Peyer's patch (tissue), 4 donors: Measurements from ENCODE around the gene UNC93A. TPM values are rescaled to one million over a fixed set of nuclear protein-coding genes. Genes with fewer than 3 reads are reported as not detected.
"Not testable (repeated sequence)": the region's sequence is repeated elsewhere in the genome, so short reads cannot be mapped to it uniquely, and the experiment has no call there.

Experiments used
- DNase-seq, 3 donors: peaks; one replicate each; pipeline ENCODE4 v3.0.0-alpha.2; 2017 to 2019
- H3K27ac ChIP-seq, 4 donors: fragments of 200-600 bp; sonication (generic); one replicate each; pipeline ENCODE4 v1.5.1; 2016 to 2019
- H3K27me3 ChIP-seq, 2 donors: fragments of 200-600 bp; sonication (generic); one replicate each; pipeline ENCODE4 v1.5.1; 2019
- H3K36me3 ChIP-seq, 3 donors: fragments of 200-600 bp; sonication (generic); one replicate each; pipeline ENCODE4 v1.5.1; 2016 to 2019
- H3K4me1 ChIP-seq, 4 donors: fragments of 200-600 bp; sonication (generic); one replicate each; pipeline ENCODE4 v1.5.1; 2016 to 2019
- H3K4me3 ChIP-seq, 4 donors: fragments of 200-600 bp; sonication (generic); 1 replicate in 3 of 4; 2 replicates in 1 of 4; pipeline ENCODE4 v1.5.1; 2016 to 2019; ENCODE audit warnings: mild to moderate bottlenecking in 1 of 4
- H3K9me3 ChIP-seq, 4 donors: fragments of 200-600 bp; sonication (generic); one replicate each; pipeline ENCODE4 v1.5.1; 2016 to 2019; ENCODE audit warnings: mild to moderate bottlenecking in 1 of 4
- POLR2A ChIP-seq, 2 donors: fragments of 450-650 bp; IDR thresholded peaks; one replicate each; pipeline ENCODE4 v1.5.1; 2017; ENCODE audit warnings: antibody characterized with exemption in 2 of 2, mild to moderate bottlenecking in 2 of 2, moderate library complexity in 2 of 2
- total RNA-seq, 4 donors: library from RNA; depleted of rRNA; stranded (reverse); fragments of >200 nt; gene quantifications; one replicate each; pipeline ENCODE4 v1.1.0, GENCODE V29; 2016
- TF ChIP-seq, protein P1 (sequence below), 6 experiments: fragments of 450-650 bp in 4 of 6; fragments of 200-600 bp in 2 of 6; sonication (generic) in 1 of 6; IDR thresholded peaks; one replicate each; pipeline ENCODE4 v1.5.1; 2017 to 2019; ENCODE audit warnings: antibody characterized with exemption in 6 of 6, mild to moderate bottlenecking in 3 of 6, moderate library complexity in 1 of 6

Gene UNC93A
- total RNA-seq: 10 to 100 TPM in 3 of 4 donors, not detected in 1; 10.2 to 17.2 (median 11.5) TPM

- Histone ChIP-seq H3K4me3 (no peak within 1 kb of the TSS), H3K27ac (peak within 1 kb of the TSS in 1 of 4 donors; percentile 47), H3K27me3 (no peaks in the 10 kb centered on the region), H3K4me1 (no peaks in the 10 kb centered on the region), H3K9me3 (no peaks in the 10 kb centered on the region), H3K36me3 (no peaks in the 10 kb centered on the region)
- TF ChIP-seq, protein P1, sequence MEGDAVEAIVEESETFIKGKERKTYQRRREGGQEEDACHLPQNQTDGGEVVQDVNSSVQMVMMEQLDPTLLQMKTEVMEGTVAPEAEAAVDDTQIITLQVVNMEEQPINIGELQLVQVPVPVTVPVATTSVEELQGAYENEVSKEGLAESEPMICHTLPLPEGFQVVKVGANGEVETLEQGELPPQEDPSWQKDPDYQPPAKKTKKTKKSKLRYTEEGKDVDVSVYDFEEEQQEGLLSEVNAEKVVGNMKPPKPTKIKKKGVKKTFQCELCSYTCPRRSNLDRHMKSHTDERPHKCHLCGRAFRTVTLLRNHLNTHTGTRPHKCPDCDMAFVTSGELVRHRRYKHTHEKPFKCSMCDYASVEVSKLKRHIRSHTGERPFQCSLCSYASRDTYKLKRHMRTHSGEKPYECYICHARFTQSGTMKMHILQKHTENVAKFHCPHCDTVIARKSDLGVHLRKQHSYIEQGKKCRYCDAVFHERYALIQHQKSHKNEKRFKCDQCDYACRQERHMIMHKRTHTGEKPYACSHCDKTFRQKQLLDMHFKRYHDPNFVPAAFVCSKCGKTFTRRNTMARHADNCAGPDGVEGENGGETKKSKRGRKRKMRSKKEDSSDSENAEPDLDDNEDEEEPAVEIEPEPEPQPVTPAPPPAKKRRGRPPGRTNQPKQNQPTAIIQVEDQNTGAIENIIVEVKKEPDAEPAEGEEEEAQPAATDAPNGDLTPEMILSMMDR (IDR thresholded peaks at IDR 0.05): no peak
- no peak for TF ChIP-seq POLR2A (IDR thresholded peaks at IDR 0.05)
- peak in 1 of 3 donors; percentile 24 for DNase-seq
Observed at GRCh38 chr6:167290786-167291622, at the start of gene UNC93A. UNC93A (plus strand) TSS chr6:167291315; CDS start chr6:167291490, 175 bp downstream.

GRCh38 chr6:167241321-167242134 is 49.6 kb upstream of the UNC93A start:
- not testable (repeated sequence) for H3K27me3 ChIP-seq, H3K9me3 ChIP-seq, H3K36me3 ChIP-seq, H3K4me1 ChIP-seq
- peak overlapping the region in 1 of 4 donors; percentile 22 for H3K4me3 ChIP-seq
- peak overlapping the region in 2 of 4 donors; percentile 33 to 39 for H3K27ac ChIP-seq
- peak in 2 of 3 donors; percentile 56 to 87 for DNase-seq

GRCh38 chr6:167242135-167242506 is 49.0 kb upstream of the UNC93A start:
- not testable (repeated sequence) for H3K27me3 ChIP-seq, H3K36me3 ChIP-seq, H3K9me3 ChIP-seq, H3K4me1 ChIP-seq, H3K4me3 ChIP-seq, DNase-seq
- peak overlapping the region in 2 of 4 donors; percentile 34 to 47 for H3K27ac ChIP-seq

DNA sequence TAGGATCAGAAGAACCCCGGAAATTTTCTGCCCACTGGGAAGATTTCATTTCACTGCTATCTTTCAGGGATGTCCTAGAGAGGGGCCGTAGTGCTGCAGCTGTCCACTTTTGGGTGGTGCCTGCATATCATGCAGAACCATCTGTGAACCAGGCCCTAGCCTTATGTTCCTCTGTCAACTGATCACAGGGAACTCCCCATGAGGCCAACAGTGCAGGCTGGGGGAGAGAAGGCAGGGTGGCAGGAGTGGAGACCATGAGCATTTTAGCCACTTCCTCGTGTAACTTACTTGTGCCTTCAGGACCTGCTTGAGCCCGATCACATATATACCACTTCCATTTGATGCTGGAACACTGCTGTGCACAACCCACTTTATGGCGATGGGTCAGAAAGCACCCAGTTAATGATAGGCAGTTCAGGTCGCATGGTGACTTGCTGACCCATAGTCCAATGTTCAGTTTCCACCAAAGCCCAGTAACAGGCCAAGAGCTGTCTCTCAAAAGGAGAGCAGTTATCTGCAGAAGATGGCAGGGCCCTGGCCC is 48.5 kb upstream of the UNC93A start:
- not testable (repeated sequence) for H3K36me3 ChIP-seq, H3K9me3 ChIP-seq, H3K27me3 ChIP-seq, H3K4me1 ChIP-seq, H3K4me3 ChIP-seq
- DNase-seq: peak in 1 of 3 donors; percentile 74
- H3K27ac ChIP-seq: peak overlapping the region in 2 of 4 donors; percentile 34 to 47

DNA sequence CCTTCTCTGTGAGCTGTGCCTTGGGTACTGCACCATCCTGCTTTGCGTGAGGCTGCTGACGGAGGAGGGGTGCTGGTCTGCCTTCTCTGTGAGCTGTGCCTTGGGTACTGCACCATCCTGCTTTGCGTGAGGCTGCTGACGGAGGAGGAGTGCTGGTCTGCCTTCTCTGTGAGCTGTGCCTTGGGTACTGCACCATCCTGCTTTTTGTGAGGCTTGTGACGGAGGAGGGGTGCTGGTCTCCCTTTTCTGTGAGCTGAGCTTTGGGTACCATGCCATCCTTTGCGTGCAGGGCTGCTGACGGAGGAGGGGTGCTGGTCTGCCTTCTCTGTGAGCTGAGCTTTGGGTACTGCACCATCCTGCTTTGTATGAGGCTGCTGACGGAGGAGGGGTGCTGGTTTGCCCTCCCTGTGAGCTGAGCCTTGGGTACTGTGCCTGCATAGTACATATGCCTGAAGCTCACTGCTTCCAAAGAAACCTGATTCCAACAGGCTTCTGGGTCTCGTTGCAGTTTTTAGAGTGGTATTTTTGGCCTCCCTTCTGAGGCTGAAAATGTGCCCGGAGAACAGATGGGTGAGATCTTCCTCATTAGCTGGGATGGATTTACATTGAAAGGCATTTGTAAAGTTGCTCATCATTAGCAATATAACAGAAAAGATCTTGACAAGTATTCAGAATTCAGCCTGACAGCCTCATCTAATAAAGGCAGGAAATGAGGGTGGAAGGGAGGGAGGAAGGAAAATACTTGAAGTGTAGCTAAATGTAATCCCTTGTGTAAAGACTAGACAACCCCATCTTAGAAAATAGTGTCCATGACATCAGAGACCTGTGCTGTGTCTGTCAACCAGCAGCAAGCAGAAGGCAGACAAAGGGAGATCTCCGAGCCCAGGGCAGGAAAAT is 46.8 kb upstream of the UNC93A start:
- peaks cover 0 to 7% (median 0%) of the 10 kb centered on the region in 4 donors for H3K4me1 ChIP-seq
- no peak for TF ChIP-seq POLR2A (IDR thresholded peaks at IDR 0.05)
- TF ChIP-seq, protein P1 (IDR thresholded peaks at IDR 0.05): no peak

GRCh38 chr6:167244991-167245390 is 46.1 kb upstream of the UNC93A start:
- H3K36me3 ChIP-seq: no peaks in the 10 kb centered on the region
- DNase-seq: no peak
- no peaks in the 10 kb centered on the region for H3K27me3 ChIP-seq
- TF ChIP-seq, protein P1 (IDR thresholded peaks at IDR 0.05): no peak
- H3K9me3 ChIP-seq: no peaks in the 10 kb centered on the region
- H3K4me3 ChIP-seq: no peak overlapping the region
- H3K4me1 ChIP-seq: peaks cover 0 to 7% (median 0%) of the 10 kb centered on the region in 4 donors
- H3K27ac ChIP-seq: no peak overlapping the region

More for the DNA sequence above, 46.8 kb upstream of the UNC93A start:
- H3K27ac ChIP-seq: no peak overlapping the region
- no peak for DNase-seq
- H3K4me3 ChIP-seq: no peak overlapping the region
- no peaks in the 10 kb centered on the region for H3K36me3 ChIP-seq
- no peaks in the 10 kb centered on the region for H3K27me3 ChIP-seq
- H3K9me3 ChIP-seq: no peaks in the 10 kb centered on the region
